ENCODE measurements around the gene IPMK. TPM values are rescaled to one million over a fixed set of nuclear protein-coding genes. Genes with fewer than 3 reads are reported as not detected.
A peak's percentile ranks its signal among the peaks of the same experiment; 100 is the strongest.

IPMK gene
- 10 to 100 TPM in 1 of 3 donors, 1 to 10 TPM in 2; 7.5 to 13.5 (median 7.9) TPM for total RNA-seq

DNA sequence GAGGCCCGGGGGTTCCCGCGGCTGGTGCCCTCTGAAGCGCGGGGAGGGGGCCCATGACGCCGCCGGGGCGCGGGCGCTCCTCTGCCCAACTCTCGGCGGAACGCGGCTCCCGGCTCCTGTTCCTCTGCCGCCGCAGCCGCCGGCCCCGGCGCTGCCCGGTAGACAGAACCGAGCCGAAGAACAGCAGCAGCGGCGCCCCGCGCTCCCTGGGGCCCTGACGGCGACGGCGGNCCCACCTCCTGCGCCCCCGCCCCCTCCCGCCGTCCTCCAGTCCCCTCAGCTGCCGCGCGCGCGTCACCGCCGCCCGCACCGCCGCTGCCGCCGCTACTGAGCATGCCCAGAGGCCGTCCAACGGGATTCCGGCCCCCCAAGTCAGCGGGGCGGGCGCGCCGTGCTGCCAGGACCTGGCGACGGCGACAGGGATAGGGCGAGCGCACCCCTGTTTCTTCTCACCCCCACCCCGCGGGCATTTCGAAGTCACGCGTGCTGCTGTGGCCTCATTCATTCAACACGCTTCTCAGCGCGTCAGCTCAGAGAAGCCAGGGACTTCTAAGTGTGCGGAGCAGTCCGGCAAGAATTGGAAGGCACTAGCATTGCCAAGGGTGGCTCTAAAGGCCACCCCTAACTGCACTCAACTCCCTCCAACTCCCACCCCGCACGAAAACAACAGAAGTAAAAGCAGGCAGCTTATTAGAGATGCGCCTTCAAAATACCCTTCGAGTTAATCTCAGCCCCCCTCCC lies at the start of gene IPMK:
TSS of gene IPMK (minus strand) at position 182 of the 741 bp plus-strand sequence. CDS start 283 bp downstream, outside the sequence.
- TF ChIP-seq, protein P1, sequence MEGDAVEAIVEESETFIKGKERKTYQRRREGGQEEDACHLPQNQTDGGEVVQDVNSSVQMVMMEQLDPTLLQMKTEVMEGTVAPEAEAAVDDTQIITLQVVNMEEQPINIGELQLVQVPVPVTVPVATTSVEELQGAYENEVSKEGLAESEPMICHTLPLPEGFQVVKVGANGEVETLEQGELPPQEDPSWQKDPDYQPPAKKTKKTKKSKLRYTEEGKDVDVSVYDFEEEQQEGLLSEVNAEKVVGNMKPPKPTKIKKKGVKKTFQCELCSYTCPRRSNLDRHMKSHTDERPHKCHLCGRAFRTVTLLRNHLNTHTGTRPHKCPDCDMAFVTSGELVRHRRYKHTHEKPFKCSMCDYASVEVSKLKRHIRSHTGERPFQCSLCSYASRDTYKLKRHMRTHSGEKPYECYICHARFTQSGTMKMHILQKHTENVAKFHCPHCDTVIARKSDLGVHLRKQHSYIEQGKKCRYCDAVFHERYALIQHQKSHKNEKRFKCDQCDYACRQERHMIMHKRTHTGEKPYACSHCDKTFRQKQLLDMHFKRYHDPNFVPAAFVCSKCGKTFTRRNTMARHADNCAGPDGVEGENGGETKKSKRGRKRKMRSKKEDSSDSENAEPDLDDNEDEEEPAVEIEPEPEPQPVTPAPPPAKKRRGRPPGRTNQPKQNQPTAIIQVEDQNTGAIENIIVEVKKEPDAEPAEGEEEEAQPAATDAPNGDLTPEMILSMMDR (IDR thresholded peaks at IDR 0.05) = no peak
- TF ChIP-seq POLR2AphosphoS5 (IDR thresholded peaks at IDR 0.05) = peak; percentile 57 to 63 (median 57)
- Histone ChIP-seq H3K36me3 (no peaks in the 10 kb centered on the region), H3K27me3 (no peaks in the 10 kb centered on the region), H3K9me3 (no peaks in the 10 kb centered on the region), H3K27ac (peak within 1 kb of the TSS; percentile 96 to 99), H3K4me1 (peaks cover 0 to 5% of the 10 kb centered on the region in 2 donors), H3K4me3 (peak within 1 kb of the TSS; percentile 77 to 91 (median 88))
- peak; percentile 89 to 91 for DNase-seq (ENCODE audit: low spot score in 2 of 2)
- intact Hi-C loops (cut with DNase I; ENCODE audit: low total_unique reads) = no loop called here

- H3K27me3 ChIP-seq = no peaks in the 10 kb centered on the region
- intact Hi-C loops (cut with DNase I; ENCODE audit: low total_unique reads) = no loop called here
- H3K36me3 ChIP-seq = no peaks in the 10 kb centered on the region
- TF ChIP-seq POLR2AphosphoS5 (IDR thresholded peaks at IDR 0.05) (no peak), POLR2A (IDR thresholded peaks at IDR 0.05) (no peak)
- TF ChIP-seq, protein P1 (IDR thresholded peaks at IDR 0.05) = no peak
- no peak overlapping the region for H3K27ac ChIP-seq
- no peak overlapping the region for H3K4me3 ChIP-seq
- H3K4me1 ChIP-seq = no peaks in the 10 kb centered on the region
- H3K9me3 ChIP-seq = no peaks in the 10 kb centered on the region
- no peak for DNase-seq (ENCODE audit: low spot score in 2 of 2)
Measured at GRCh38 chr10:58316874-58317273, 49.2 kb upstream of the IPMK start.

- no peak overlapping the region for H3K27ac ChIP-seq
- H3K27me3 ChIP-seq = no peaks in the 10 kb centered on the region
- H3K4me3 ChIP-seq = no peak overlapping the region
- H3K4me1 ChIP-seq = no peaks in the 10 kb centered on the region
- H3K36me3 ChIP-seq = no peaks in the 10 kb centered on the region
- no peak for DNase-seq (ENCODE audit: low spot score in 2 of 2)
- intact Hi-C loops (cut with DNase I; ENCODE audit: low total_unique reads) = no loop called here
- TF ChIP-seq POLR2A (IDR thresholded peaks at IDR 0.05) = no peak
- TF ChIP-seq, protein P1 (IDR thresholded peaks at IDR 0.05) = no peak
- no peaks in the 10 kb centered on the region for H3K9me3 ChIP-seq
Measured at GRCh38 chr10:58311026-58311425, 43.3 kb upstream of the IPMK start.

DNA sequence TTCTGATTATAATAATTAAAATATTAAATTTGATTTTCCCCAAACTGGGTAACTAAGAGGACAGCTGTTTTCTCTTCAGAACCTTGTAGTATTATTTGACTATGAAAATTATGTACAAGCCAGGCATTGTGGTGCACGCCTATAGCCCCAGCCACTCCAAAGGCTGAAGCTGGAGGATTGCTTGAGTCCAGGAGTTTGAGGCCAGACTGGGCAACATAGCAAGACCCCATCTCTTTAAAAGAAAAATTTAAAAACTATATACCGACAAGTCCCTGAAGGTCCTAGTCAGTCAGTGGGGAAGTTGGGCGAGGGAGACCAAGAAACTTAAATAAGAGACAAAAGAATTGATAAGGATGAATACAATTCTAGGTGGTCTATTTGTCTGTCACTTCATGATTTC lies 40.0 kb upstream of the IPMK start:
- no peak overlapping the region for H3K27ac ChIP-seq
- H3K36me3 ChIP-seq = no peaks in the 10 kb centered on the region
- H3K9me3 ChIP-seq = no peaks in the 10 kb centered on the region
- H3K4me3 ChIP-seq = no peak overlapping the region
- DNase-seq (ENCODE audit: low spot score in 2 of 2) = no peak
- peaks cover 0 to 4% of the 10 kb centered on the region in 2 donors for H3K27me3 ChIP-seq
- intact Hi-C loops (cut with DNase I; ENCODE audit: low total_unique reads) = no loop called here
- TF ChIP-seq POLR2A (IDR thresholded peaks at IDR 0.05) = no peak
- TF ChIP-seq POLR2AphosphoS5 (IDR thresholded peaks at IDR 0.05) = no peak
- TF ChIP-seq, protein P1 (IDR thresholded peaks at IDR 0.05) = no peak
- H3K4me1 ChIP-seq = no peaks in the 10 kb centered on the region

DNA sequence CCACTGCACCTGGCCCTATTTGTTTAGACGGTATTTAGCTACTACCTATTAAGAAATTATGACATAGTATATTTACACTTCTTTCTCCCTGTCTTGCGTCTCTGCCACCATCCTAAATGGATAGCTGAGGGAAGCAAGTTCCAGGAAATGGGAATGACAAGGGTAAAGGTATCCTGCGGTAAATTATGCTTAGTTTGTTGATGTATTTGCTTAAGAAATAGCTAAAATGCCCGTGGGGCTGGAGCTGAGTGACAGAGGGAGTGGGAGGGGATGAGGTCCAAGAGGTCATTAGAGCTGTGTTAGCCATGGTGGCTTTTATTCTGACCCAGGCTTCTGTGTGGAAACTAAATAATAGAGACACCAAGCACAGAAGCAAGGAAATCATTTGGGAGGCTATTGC lies 38.1 kb upstream of the IPMK start:
- intact Hi-C loops (cut with DNase I; ENCODE audit: low total_unique reads) = no loop called here

More for the DNA sequence above, 38.1 kb upstream of the IPMK start:
- no peak for DNase-seq (ENCODE audit: low spot score in 2 of 2)
- Histone ChIP-seq H3K4me1 (no peaks in the 10 kb centered on the region), H3K9me3 (no peaks in the 10 kb centered on the region), H3K27ac (no peak overlapping the region), H3K27me3 (peaks cover 0 to 4% of the 10 kb centered on the region in 2 donors), H3K36me3 (no peaks in the 10 kb centered on the region), H3K4me3 (no peak overlapping the region)
- TF ChIP-seq, protein P1 (IDR thresholded peaks at IDR 0.05) = no peak
- no peak for TF ChIP-seq POLR2A (IDR thresholded peaks at IDR 0.05)
- TF ChIP-seq POLR2AphosphoS5 (IDR thresholded peaks at IDR 0.05) = no peak
